DOHH2 (cell line): ENCODE measurements around the gene RAD51B.
"Not testable (repeated sequence)": the region's sequence is repeated elsewhere in the genome, so short reads cannot be mapped to it uniquely, and the experiment has no call there.

Source experiments
- H3F3A ChIP-seq: fragments of 200-600 bp; sonication (generic), shearing (Covaris generic); 2 replicates; pipeline ENCODE4 v1.6.0; 2016; ENCODE audit warnings: antibody characterized with exemption, mild to moderate bottlenecking; ENCODE audit not compliant: control insufficient read depth, insufficient read depth
- H3K27ac ChIP-seq: fragments of 200-600 bp; sonication (generic); 2 replicates; pipeline ENCODE4 v1.5.1; 2014; ENCODE audit warnings: low read depth, mild to moderate bottlenecking, low read length, moderate library complexity
- H3K27me3 ChIP-seq: fragments of 200-600 bp; sonication (generic); 2 replicates; pipeline ENCODE4 v1.6.1; 2014; ENCODE audit warnings: mild to moderate bottlenecking, low read length, mixed read lengths; ENCODE audit not compliant: control insufficient read depth
- H3K36me3 ChIP-seq: fragments of 200-600 bp; sonication (generic); 2 replicates; pipeline ENCODE4 v1.6.1; 2014; ENCODE audit warnings: mild to moderate bottlenecking, low read length, moderate library complexity, mixed read lengths; ENCODE audit not compliant: control insufficient read depth
- H3K4me1 ChIP-seq: fragments of 200-600 bp; sonication (generic); 2 replicates; pipeline ENCODE4 v1.6.1; 2014; ENCODE audit warnings: mild to moderate bottlenecking, low read length, mixed read lengths; ENCODE audit not compliant: control insufficient read depth
- H3K4me2 ChIP-seq: fragments of 200-600 bp; sonication (generic); 2 replicates; pipeline ENCODE4 v1.6.0; 2014; ENCODE audit warnings: mild to moderate bottlenecking, low read length, moderate library complexity
- H3K4me3 ChIP-seq: fragments of 200-600 bp; sonication (generic); 2 replicates; pipeline ENCODE4 v1.5.1; 2014; ENCODE audit warnings: mild to moderate bottlenecking, low read length, mixed read lengths
- H3K79me2 ChIP-seq: fragments of 200-600 bp; sonication (generic); 2 replicates; pipeline ENCODE4 v1.6.1; 2014; ENCODE audit warnings: mild to moderate bottlenecking, low read length, mixed read lengths; ENCODE audit not compliant: control insufficient read depth
- H3K9me2 ChIP-seq: fragments of 200-600 bp; sonication (generic); replicated peaks from 2 replicates; pipeline ENCODE4 v1.6.1; 2014; ENCODE audit warnings: mild to moderate bottlenecking, low read length, mixed read lengths; ENCODE audit not compliant: control insufficient read depth
- H3K9me3 ChIP-seq: fragments of 200-600 bp; sonication (generic); 2 replicates; pipeline ENCODE4 v1.6.1; 2014; ENCODE audit warnings: antibody characterized with exemption, low read length, mixed read lengths; ENCODE audit not compliant: control insufficient read depth, insufficient read depth
- H4K20me1 ChIP-seq: fragments of 200-600 bp; sonication (generic); 2 replicates; pipeline ENCODE4 v1.6.0; 2014; ENCODE audit warnings: low read depth, mild to moderate bottlenecking, antibody characterized with exemption, low read length, moderate library complexity; ENCODE audit not compliant: control insufficient read depth, insufficient read depth
- CTCF ChIP-seq: fragments of 200-600 bp; sonication (generic); IDR thresholded peaks from one replicate; pipeline ENCODE4 v1.5.1; 2014; ENCODE audit warnings: antibody characterized with exemption, mild to moderate bottlenecking, low read depth, low read length; ENCODE audit not compliant: poor library complexity, severe bottlenecking
- EZH2phosphoT487 ChIP-seq: fragments of 200-600 bp; sonication (generic); IDR thresholded peaks from 2 replicates; pipeline ENCODE4 v1.6.1; 2017; ENCODE audit warnings: borderline replicate concordance, mild to moderate bottlenecking, antibody characterized with exemption, low read length, moderate library complexity, mixed read lengths

Gene RAD51B

DNA sequence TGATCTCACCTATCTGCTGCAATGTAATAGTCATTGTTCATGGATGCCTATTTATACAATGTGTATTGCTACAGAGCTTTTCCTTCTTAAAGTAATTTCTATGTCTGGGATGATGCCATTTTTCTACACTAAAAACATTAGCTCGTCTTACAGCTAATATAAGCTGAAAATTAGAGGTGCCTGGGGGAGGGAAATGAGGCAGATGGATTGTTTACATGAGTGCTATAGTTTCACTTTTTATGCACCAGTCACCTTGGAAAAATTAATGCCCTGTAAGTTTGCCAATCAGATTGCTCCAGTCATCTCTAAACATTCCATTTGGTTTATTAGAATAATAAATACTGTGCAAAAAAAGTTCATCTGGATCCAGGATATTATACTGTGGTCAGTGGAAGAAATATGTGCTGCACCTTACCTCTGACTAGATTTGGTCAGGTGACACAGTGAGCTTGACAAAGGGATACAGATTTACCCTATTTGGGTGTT, 436.2 kb downstream of the RAD51B start:
- Histone ChIP-seq H3K4me2 (no peak overlapping the region), H3F3A (peaks cover 2% of the 10 kb centered on the region; the same call in 1 of the 2 replicates), H3K79me2 (no peaks in the 10 kb centered on the region), H3K9me2 (no peaks in the 10 kb centered on the region), H3K4me1 (peaks cover 84% of the 10 kb centered on the region), H4K20me1 (no peaks in the 10 kb centered on the region), H3K27ac (no peak overlapping the region), H3K9me3 (no peaks in the 10 kb centered on the region), H3K36me3 (no peaks in the 10 kb centered on the region), H3K4me3 (no peak overlapping the region), H3K27me3 (no peaks in the 10 kb centered on the region)
- TF ChIP-seq EZH2phosphoT487 (no peak), CTCF (no peak)

DNA sequence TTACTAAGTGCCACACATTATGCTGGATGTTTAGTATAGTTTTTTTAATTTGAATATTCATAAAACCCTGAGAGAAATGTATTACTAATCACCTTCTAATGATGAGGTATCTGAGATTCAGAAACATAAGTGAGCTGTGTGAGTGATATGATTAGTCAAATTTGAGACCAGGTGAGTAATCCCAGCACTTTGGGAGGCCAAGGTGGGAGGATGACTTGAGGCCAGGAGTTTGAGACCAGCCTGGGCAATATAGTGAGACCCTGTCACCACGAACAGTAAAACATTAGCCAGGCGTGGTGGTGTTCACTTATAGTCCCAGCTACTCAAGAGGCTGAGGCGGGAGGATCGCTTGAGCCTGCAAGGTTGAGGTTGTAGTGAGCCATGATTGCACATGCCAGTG, 438.4 kb downstream of the RAD51B start:
- Histone ChIP-seq H3K9me3 (no peaks in the 10 kb centered on the region), H3K9me2 (no peaks in the 10 kb centered on the region), H3K4me1 (peaks cover 84% of the 10 kb centered on the region), H3K27me3 (no peaks in the 10 kb centered on the region), H4K20me1 (no peaks in the 10 kb centered on the region), H3K79me2 (no peaks in the 10 kb centered on the region), H3K4me2 (no peak overlapping the region), H3K27ac (no peak overlapping the region), H3K36me3 (no peaks in the 10 kb centered on the region), H3F3A (peaks cover 5% of the 10 kb centered on the region), H3K4me3 (no peak overlapping the region)
- TF ChIP-seq CTCF (no peak), EZH2phosphoT487 (no peak)

- not testable (repeated sequence) for H3K27me3 ChIP-seq, H3K9me3 ChIP-seq, H3K9me2 ChIP-seq, H4K20me1 ChIP-seq, H3K36me3 ChIP-seq, H3F3A ChIP-seq, H3K79me2 ChIP-seq
- peak overlapping the region; percentile 28 for H3K27ac ChIP-seq
- H3K4me2 ChIP-seq: peak overlapping the region; percentile 52
- peak overlapping the region; percentile 6; the same call in 1 of the 2 replicates for H3K4me3 ChIP-seq
- H3K4me1 ChIP-seq: peaks cover 83% of the 10 kb centered on the region
Observed at GRCh38 chr14:68258995-68259394, 439.4 kb downstream of the RAD51B start.

- H3K79me2 ChIP-seq: no peaks in the 10 kb centered on the region
- peaks cover 83% of the 10 kb centered on the region for H3K4me1 ChIP-seq
- TF ChIP-seq CTCF (no peak), EZH2phosphoT487 (no peak)
- H3K9me2 ChIP-seq: no peaks in the 10 kb centered on the region
- no peaks in the 10 kb centered on the region for H3K27me3 ChIP-seq
- H3K36me3 ChIP-seq: no peaks in the 10 kb centered on the region
- no peaks in the 10 kb centered on the region for H4K20me1 ChIP-seq
- no peak overlapping the region for H3K27ac ChIP-seq
- peaks cover 5% of the 10 kb centered on the region for H3F3A ChIP-seq
- H3K4me3 ChIP-seq: no peak overlapping the region
- H3K9me3 ChIP-seq: no peaks in the 10 kb centered on the region
- peak overlapping the region; percentile 50 for H3K4me2 ChIP-seq
Observed at GRCh38 chr14:68260121-68260520, 440.5 kb downstream of the RAD51B start.
